AG09309 (cell line): ENCODE measurements around the gene DUSP2.
"Not testable (repeated sequence)": the region's sequence is repeated elsewhere in the genome, so short reads cannot be mapped to it uniquely, and the experiment has no call there.

Experiments
- DNase-seq: peaks from one replicate; pipeline ENCODE4 v3.0.0-alpha.2; 2010; ENCODE audit warnings: low read depth
- H3K4me3 ChIP-seq: 2 replicates; pipeline ENCODE4 v1.5.1; 2011; ENCODE audit warnings: mild to moderate bottlenecking, low read depth, low read length, moderate library complexity; ENCODE audit not compliant: control insufficient read depth
- TF ChIP-seq, protein P1 (sequence below): IDR thresholded peaks from 2 replicates; pipeline ENCODE4 v1.5.1; 2011; ENCODE audit warnings: mild to moderate bottlenecking, low read depth, low read length, inconsistent platforms; ENCODE audit not compliant: insufficient read depth, control insufficient read depth; ENCODE audit errors: missing control alignments

DUSP2 gene

DNA sequence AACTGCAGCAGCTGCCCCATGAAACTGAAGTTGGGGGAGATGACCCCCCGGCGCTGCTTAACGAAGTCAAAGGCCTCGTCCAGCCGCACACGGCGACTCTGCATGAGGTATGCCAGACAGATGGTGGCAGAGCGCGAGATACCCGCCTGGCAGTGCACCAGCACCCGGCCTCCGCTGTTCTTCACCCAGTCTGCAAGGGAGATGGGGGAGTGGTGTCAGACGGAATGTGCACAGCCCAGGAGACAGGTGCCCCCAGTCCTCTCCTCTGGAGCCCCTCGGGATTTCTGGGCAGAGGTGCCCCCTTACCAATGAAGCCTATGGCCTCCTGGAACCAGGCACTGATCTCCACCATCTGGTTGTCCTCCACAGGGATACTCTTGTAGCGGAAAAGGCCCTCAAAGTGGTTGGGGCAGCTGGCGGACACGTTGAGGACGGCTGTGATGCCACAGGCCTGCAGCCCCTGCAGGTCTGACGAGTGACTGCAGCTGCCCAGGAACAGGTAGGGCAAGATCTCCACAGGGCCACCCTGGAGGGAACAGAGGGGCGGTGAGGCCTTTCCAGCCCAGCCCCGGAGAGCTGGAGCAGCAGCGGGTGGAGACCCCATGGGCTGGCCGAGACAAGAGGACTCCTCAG is 1.3 kb downstream of the DUSP2 start:
- H3K4me3 ChIP-seq, result peak overlapping the region; percentile 28; the same call in 1 of the 2 replicates
- TF ChIP-seq, protein P1, sequence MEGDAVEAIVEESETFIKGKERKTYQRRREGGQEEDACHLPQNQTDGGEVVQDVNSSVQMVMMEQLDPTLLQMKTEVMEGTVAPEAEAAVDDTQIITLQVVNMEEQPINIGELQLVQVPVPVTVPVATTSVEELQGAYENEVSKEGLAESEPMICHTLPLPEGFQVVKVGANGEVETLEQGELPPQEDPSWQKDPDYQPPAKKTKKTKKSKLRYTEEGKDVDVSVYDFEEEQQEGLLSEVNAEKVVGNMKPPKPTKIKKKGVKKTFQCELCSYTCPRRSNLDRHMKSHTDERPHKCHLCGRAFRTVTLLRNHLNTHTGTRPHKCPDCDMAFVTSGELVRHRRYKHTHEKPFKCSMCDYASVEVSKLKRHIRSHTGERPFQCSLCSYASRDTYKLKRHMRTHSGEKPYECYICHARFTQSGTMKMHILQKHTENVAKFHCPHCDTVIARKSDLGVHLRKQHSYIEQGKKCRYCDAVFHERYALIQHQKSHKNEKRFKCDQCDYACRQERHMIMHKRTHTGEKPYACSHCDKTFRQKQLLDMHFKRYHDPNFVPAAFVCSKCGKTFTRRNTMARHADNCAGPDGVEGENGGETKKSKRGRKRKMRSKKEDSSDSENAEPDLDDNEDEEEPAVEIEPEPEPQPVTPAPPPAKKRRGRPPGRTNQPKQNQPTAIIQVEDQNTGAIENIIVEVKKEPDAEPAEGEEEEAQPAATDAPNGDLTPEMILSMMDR, result peak; percentile 3
- no peak for DNase-seq

GRCh38 chr2:96143231-96143847 is 1.9 kb downstream of the DUSP2 start:
- TF ChIP-seq, protein P1, result no peak
- DNase-seq, result no peak
- H3K4me3 ChIP-seq, result no peak overlapping the region

DNA sequence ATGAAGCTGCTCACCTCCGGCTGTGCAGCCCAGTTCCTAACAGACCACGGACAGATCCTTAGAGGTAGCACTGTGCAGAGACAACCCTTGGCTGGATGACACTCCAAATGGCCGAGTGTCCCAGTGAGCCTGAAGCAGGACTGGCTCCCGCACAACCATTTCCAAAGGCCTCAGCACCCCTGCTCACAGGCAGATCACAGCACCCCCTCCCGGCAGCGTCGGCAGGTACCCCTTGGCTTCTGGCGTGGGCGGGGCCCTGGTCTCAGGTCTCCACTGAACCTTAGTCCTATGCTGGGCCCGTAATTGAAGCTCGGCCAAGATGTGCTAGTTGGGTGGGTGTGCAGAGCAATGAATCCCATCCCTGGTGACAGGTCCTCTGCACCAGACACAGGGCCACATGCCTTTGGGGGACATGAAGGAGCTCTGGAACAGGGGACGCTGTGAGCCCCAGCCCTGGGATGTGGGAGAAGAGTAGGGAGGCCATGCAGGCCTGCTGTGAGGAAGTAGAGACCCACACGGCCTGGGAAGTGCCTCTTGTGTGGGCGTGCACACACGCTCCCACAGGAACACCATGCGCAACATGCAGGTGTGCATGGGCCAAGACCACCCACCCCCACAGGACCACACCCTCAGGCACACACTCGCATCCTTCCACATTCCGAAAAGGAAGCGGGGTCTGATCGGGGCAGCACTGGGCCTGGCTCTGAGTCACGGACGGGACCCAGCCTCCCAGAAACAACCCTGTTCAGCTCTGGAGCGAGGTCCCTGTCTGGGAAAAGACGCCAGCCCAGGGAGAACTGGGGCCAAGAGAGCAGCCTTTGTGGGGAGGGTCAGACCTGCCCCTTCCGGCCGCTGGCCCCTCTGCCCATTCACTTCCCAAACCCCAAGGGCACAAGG is 2.8 kb downstream of the DUSP2 start:
- no peak overlapping the region for H3K4me3 ChIP-seq
- TF ChIP-seq, protein P1, result no peak
- no peak for DNase-seq

DNA sequence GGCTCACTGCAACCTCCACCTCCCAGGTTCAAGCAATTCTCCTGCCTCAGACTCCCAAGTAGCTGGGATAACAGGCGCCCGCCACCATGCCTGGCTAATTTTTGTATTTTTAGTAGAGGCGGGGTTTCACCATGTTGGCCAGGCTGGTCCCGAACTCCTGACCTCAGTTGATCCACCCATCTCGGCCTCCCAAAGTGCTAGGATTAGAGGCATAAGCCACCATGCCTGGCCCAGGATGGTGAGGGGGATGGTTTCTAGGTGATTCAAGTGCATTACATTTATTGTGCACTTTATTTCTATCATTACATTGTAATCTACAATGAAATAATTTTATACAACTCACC is 3.6 kb downstream of the DUSP2 start:
- H3K4me3 ChIP-seq, DNase-seq: not testable (repeated sequence)

- H3K4me3 ChIP-seq, result no peak overlapping the region
- no peak for DNase-seq
- TF ChIP-seq, protein P1, result no peak
These were observed 4.2 kb downstream of the DUSP2 start for GRCh38 chr2:96140941-96141623.

DNA sequence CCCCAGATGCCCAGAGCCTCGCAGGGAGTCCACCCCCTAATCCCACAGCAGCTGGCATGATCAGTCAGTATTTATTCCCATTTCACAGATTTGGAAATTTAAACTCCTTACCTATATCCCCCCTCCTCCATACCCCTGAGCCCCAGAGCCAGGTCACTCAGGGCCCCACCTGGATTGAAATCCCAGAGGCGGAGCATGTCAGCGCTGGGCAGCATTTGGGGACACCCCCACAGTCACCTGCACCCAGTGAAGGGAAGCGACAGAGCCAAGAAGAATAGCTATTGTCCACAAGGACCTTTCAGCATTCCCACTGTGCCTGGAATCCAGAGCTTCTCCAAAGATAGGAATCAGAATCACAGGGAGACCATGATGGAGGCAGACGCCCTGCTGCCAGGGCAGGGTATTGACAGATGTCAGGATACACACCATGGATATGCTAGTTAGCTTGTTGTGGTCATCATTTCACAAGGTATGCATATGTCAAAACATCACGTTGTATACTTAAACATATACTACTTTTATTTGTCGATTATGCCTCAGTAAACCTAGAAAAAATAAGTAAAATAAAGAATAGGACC is 6.0 kb downstream of the DUSP2 start:
- no peak for DNase-seq
- H3K4me3 ChIP-seq, result no peak overlapping the region
- TF ChIP-seq, protein P1, result no peak
